SK-N-SH (cell line): Measurements from ENCODE around the gene DLG2. TPM values are rescaled to one million over a fixed set of nuclear protein-coding genes. Genes with fewer than 3 reads are reported as not detected.
"Not testable (repeated sequence)": the region's sequence is repeated elsewhere in the genome, so short reads cannot be mapped to it uniquely, and the experiment has no call there.

Source experiments
- CTCF ChIA-PET: fragments of 300-600, 350-600 bp; formaldehyde crosslinking; extraction: SDS; loops from one replicate; lab custom pipeline; 2021; lab: Yijun Ruan, JAX
- POLR2A ChIA-PET: fragments of 350-600 bp; sonication (Branson Sonifier 250); formaldehyde crosslinking; extraction: SDS; loops from one replicate; lab custom pipeline; 2020; ENCODE audit warnings: antibody characterized with exemption, inconsistent platforms; lab: Yijun Ruan, JAX
- DNase-seq: peaks from one replicate; pipeline ENCODE4 v3.0.0; 2012
- H2AFZ ChIP-seq: fragments of 200-600 bp; sonication (generic); 2 replicates; pipeline ENCODE4 v1.8.1; 2016; ENCODE audit warnings: antibody characterized with exemption, mild to moderate bottlenecking, low read depth
- H3F3A ChIP-seq: fragments of 200-600 bp; sonication (generic); replicated peaks from 2 replicates; pipeline ENCODE3; 2016; ENCODE audit warnings: antibody characterized with exemption, mild to moderate bottlenecking; ENCODE audit not compliant: insufficient read depth
- H3K27ac ChIP-seq, 2 experiments: fragments of 200-500 bp in 1 of 2; fragments of 200-600 bp in 1 of 2; sonication (Bioruptor generic) in 1 of 2; sonication (generic), shearing (Covaris generic) in 1 of 2; 2 replicates each; pipeline versions ENCODE4 v1.5.1 to v1.6.1; 2014 to 2016; ENCODE audit warnings: low read depth in 2 of 2, inconsistent platforms in 1 of 2, low read length in 1 of 2, mild to moderate bottlenecking in 1 of 2, mixed read lengths in 1 of 2
- H3K27me3 ChIP-seq: fragments of 200-600 bp; sonication (generic), shearing (Covaris generic); 2 replicates; pipeline ENCODE4 v1.6.1; 2016; ENCODE audit warnings: mixed run types; ENCODE audit not compliant: insufficient read depth
- H3K36me3 ChIP-seq, 2 experiments: fragments of 200-500 bp in 1 of 2; fragments of 200-600 bp in 1 of 2; sonication (Bioruptor generic) in 1 of 2; sonication (generic) in 1 of 2; replicated peaks in 1 of 2; 2 replicates each; pipeline versions ENCODE3 to v1.5.1; 2014 to 2016; ENCODE audit warnings: low read length in 1 of 2, mild to moderate bottlenecking in 1 of 2; ENCODE audit not compliant: insufficient read depth in 2 of 2, control insufficient read depth in 1 of 2
- H3K4me1 ChIP-seq, 2 experiments: fragments of 200-500 bp in 1 of 2; fragments of 200-600 bp in 1 of 2; sonication (Bioruptor generic) in 1 of 2; sonication (generic), shearing (Covaris generic) in 1 of 2; 2 replicates each; pipeline versions ENCODE4 v1.5.1 to v1.6.1; 2014 to 2016; ENCODE audit warnings: low read depth in 1 of 2, low read length in 1 of 2, mixed run types in 1 of 2; ENCODE audit not compliant: insufficient read depth in 2 of 2, control insufficient read depth in 1 of 2
- H3K4me2 ChIP-seq: fragments of 200-600 bp; sonication (generic), shearing (Covaris generic); 2 replicates; pipeline ENCODE4 v1.6.1; 2017; ENCODE audit warnings: mixed run types
- H3K4me3 ChIP-seq, 2 experiments: fragments of 200-500 bp in 1 of 2; fragments of 200-600 bp in 1 of 2; sonication (Bioruptor generic) in 1 of 2; sonication (generic), shearing (Covaris generic) in 1 of 2; 2 replicates each; pipeline versions ENCODE4 v1.5.1 to v1.8.1; 2014 to 2016; ENCODE audit warnings: low read depth in 2 of 2, inconsistent platforms in 1 of 2, low read length in 1 of 2, mild to moderate bottlenecking in 1 of 2, mixed read lengths in 1 of 2, moderate library complexity in 1 of 2
- H3K79me2 ChIP-seq: fragments of 200-600 bp; sonication (generic); 2 replicates; pipeline ENCODE4 v1.8.1; 2017; ENCODE audit warnings: mild to moderate bottlenecking; ENCODE audit not compliant: insufficient read depth
- H3K9ac ChIP-seq: fragments of 200-600 bp; sonication (generic); 2 replicates; pipeline ENCODE4 v1.6.1; 2017; ENCODE audit warnings: mixed run types
- H3K9me2 ChIP-seq: fragments of 200-600 bp; sonication (generic); 2 replicates; pipeline ENCODE4 v1.6.1; 2017; ENCODE audit warnings: mixed run types
- H3K9me3 ChIP-seq: fragments of 200-600 bp; sonication (generic); 2 replicates; pipeline ENCODE4 v1.6.1; 2017; ENCODE audit warnings: mixed run types, mild to moderate bottlenecking, moderate library complexity
- H4K20me1 ChIP-seq: fragments of 200-600 bp; sonication (generic); 2 replicates; pipeline ENCODE4 v1.6.1; 2017; ENCODE audit warnings: mild to moderate bottlenecking, mixed run types; ENCODE audit not compliant: insufficient read depth
- CHD2 ChIP-seq: fragments of 150-350 bp; IDR thresholded peaks from 2 replicates; pipeline ENCODE4 v1.6.1; 2018; ENCODE audit warnings: low read length; ENCODE audit not compliant: partially characterized antibody
- FOXM1 ChIP-seq: IDR thresholded peaks from 2 replicates; pipeline ENCODE4 v1.4.0; 2012; ENCODE audit warnings: low read depth, mild to moderate bottlenecking
- MEF2A ChIP-seq: IDR thresholded peaks from 2 replicates; pipeline ENCODE4 v1.4.0; 2012; ENCODE audit warnings: low read depth, borderline replicate concordance
- MXI1 ChIP-seq: IDR thresholded peaks from 2 replicates; pipeline ENCODE4 v1.6.1; 2012; ENCODE audit warnings: mild to moderate bottlenecking, low read depth, low read length, improper control_type of control experiment
- RAD21 ChIP-seq: IDR thresholded peaks from 2 replicates; pipeline ENCODE4 v1.6.1; 2012; ENCODE audit warnings: mild to moderate bottlenecking, low read length
- TAF1 ChIP-seq: IDR thresholded peaks from 2 replicates; pipeline ENCODE4 v1.6.1; 2012; ENCODE audit warnings: low read depth, mild to moderate bottlenecking, low read length, moderate library complexity, borderline replicate concordance
- WGBS: methylation state at CpG from one replicate; pipeline ENCODE4 v1.1.6; 2017; ENCODE audit warnings: low lambda C conversion rate; 5-methylcytosine and 5-hydroxymethylcytosine counted together
- polyA plus RNA-seq, 3 experiments: library from polyadenylated mRNA; depleted of rRNA; stranded (reverse); fragments of >200 nt; gene quantifications; 2 replicates each; pipeline ENCODE4 v1.2.3, GENCODE V29; 2012
- TF ChIP-seq, protein P1 (sequence below): IDR thresholded peaks from 2 replicates; pipeline ENCODE4 v1.4.0; 2012; ENCODE audit warnings: low read depth, borderline replicate concordance
- TF ChIP-seq, protein P2 (sequence below): fragments of 200-600 bp; sonication (generic); IDR thresholded peaks from 2 replicates; pipeline ENCODE4 v1.6.1; 2017; ENCODE audit warnings: antibody characterized with exemption, mild to moderate bottlenecking, moderate library complexity

The DLG2 gene
- polyA plus RNA-seq, 1 of the 3 experiments (the other 2 are of a cell fraction): 0.21 TPM

DNA sequence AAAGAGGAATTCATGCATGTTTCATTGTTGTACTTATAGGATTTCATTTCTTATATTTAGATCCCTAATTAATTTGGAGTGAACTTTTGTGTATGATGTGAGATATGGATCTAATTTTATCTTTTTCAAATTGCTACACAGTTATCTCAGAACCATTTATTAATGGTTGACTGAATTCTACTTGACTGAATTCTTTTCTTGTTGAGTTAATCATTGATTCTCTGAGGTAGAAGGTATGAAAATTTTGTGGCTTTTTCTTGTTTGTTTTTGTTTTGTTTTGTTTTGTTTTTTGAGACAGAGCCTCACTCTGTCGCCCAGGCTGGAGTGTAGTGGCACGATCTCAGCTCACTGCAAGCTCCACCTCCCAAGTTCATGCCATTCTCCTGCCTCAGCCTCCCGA, 286.3 kb downstream of the DLG2 start:
- H3K27ac ChIP-seq, H3K9ac ChIP-seq, CTCF ChIA-PET, H3K4me2 ChIP-seq, H3K9me2 ChIP-seq, H3K79me2 ChIP-seq, H4K20me1 ChIP-seq, H2AFZ ChIP-seq, POLR2A ChIA-PET, H3K36me3 ChIP-seq, H3F3A ChIP-seq, H3K27me3 ChIP-seq, H3K4me1 ChIP-seq, H3K9me3 ChIP-seq, H3K4me3 ChIP-seq, DNase-seq: not testable (repeated sequence)
- WGBS: 18% methylated on average over 3 of the region's 3 CpGs

DNA sequence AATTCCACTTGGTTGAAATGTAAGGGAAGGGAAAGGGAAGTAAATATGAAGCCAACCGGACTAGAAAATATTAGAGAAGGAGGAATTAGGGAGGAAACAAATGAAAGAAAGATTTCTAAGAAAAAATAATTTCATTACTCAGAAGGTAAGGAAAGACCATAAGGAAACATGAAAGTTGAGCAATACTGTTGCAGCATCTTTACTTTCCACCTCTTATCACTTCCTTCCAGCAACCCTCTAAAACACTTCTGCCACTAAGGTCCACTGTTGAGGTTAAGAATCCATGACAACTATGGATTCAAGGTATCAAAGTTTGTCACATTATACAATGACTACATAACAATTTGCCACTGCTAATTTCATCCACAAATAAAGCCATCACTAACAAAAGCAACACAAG, 308.6 kb downstream of the DLG2 start:
- POLR2A ChIA-PET: no interaction called here
- Histone ChIP-seq H4K20me1 (no peaks in the 10 kb centered on the region), H3K79me2 (no peaks in the 10 kb centered on the region), H3K9me2 (no peaks in the 10 kb centered on the region), H3F3A (no peaks in the 10 kb centered on the region), H3K4me3 (no peak overlapping the region), H3K36me3 (no peaks in the 10 kb centered on the region), H3K9me3 (no peaks in the 10 kb centered on the region), H3K27ac (no peak overlapping the region), H2AFZ (no peak overlapping the region), H3K27me3 (no peaks in the 10 kb centered on the region), H3K4me1 (no peaks in the 10 kb centered on the region), H3K4me2 (no peak overlapping the region), H3K9ac (no peak overlapping the region)
- no peak for DNase-seq
- TF ChIP-seq FOXM1: no peak
- no peak for TF ChIP-seq CHD2
- TF ChIP-seq, protein P1, sequence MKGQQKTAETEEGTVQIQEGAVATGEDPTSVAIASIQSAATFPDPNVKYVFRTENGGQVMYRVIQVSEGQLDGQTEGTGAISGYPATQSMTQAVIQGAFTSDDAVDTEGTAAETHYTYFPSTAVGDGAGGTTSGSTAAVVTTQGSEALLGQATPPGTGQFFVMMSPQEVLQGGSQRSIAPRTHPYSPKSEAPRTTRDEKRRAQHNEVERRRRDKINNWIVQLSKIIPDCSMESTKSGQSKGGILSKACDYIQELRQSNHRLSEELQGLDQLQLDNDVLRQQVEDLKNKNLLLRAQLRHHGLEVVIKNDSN: no peak
- no peak for TF ChIP-seq MEF2A
- TF ChIP-seq RAD21: no peak
- no peak for TF ChIP-seq MXI1
- WGBS: 9% methylated on average over 1 of the region's 1 CpG
- CTCF ChIA-PET: no interaction called here

GRCh38 chr11:85316967-85317366, 310.2 kb downstream of the DLG2 start:
- no peaks in the 10 kb centered on the region for H3K79me2 ChIP-seq
- no peaks in the 10 kb centered on the region for H3K36me3 ChIP-seq
- whole genome bisulfite sequencing: 12% methylated on average over 5 of the region's 5 CpGs
- no peaks in the 10 kb centered on the region for H3K9me2 ChIP-seq
- ChIA-PET POLR2A (no interaction called here), CTCF (no interaction called here)
- no peak for DNase-seq
- no peaks in the 10 kb centered on the region for H4K20me1 ChIP-seq
- TF ChIP-seq MXI1 (no peak), TAF1 (no peak), RAD21 (no peak)
- TF ChIP-seq, protein P2, sequence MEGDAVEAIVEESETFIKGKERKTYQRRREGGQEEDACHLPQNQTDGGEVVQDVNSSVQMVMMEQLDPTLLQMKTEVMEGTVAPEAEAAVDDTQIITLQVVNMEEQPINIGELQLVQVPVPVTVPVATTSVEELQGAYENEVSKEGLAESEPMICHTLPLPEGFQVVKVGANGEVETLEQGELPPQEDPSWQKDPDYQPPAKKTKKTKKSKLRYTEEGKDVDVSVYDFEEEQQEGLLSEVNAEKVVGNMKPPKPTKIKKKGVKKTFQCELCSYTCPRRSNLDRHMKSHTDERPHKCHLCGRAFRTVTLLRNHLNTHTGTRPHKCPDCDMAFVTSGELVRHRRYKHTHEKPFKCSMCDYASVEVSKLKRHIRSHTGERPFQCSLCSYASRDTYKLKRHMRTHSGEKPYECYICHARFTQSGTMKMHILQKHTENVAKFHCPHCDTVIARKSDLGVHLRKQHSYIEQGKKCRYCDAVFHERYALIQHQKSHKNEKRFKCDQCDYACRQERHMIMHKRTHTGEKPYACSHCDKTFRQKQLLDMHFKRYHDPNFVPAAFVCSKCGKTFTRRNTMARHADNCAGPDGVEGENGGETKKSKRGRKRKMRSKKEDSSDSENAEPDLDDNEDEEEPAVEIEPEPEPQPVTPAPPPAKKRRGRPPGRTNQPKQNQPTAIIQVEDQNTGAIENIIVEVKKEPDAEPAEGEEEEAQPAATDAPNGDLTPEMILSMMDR: no peak
- no peaks in the 10 kb centered on the region for H3F3A ChIP-seq
- no peak overlapping the region for H3K4me3 ChIP-seq
- H2AFZ ChIP-seq: no peak overlapping the region
- H3K27me3 ChIP-seq: no peaks in the 10 kb centered on the region
- H3K4me2 ChIP-seq: no peak overlapping the region
- no peaks in the 10 kb centered on the region for H3K9me3 ChIP-seq
- no peak overlapping the region for H3K27ac ChIP-seq
- H3K4me1 ChIP-seq: no peaks in the 10 kb centered on the region
- H3K9ac ChIP-seq: no peak overlapping the region
